Glomerular endothelial cell (primary cell): ENCODE results near the gene ZNF385D. TPM values are rescaled to one million over a fixed set of nuclear protein-coding genes. Genes with fewer than 3 reads are reported as not detected.

Source experiments
- DNase-seq: peaks from one replicate; pipeline ENCODE4 v3.0.0-alpha.2; 2011; ENCODE audit warnings: low read depth, low spot score; ENCODE audit errors: extremely low read depth
- total RNA-seq: library from RNA; depleted of rRNA; stranded (reverse); fragments of >200 nt; gene quantifications from 2 replicates; pipeline ENCODE4 v1.2.3, GENCODE V29; 2015

Gene ZNF385D
- total RNA-seq, 1 donor from 2014 or later, result 3.7 TPM

- no peak for DNase-seq
Observed at GRCh38 chr3:21618695-21619094, 132.3 kb downstream of the ZNF385D start.

GRCh38 chr3:21613372-21614070 is 137.5 kb downstream of the ZNF385D start:
- no peak for DNase-seq

- DNase-seq, result no peak
Observed at GRCh38 chr3:21601178-21601577, 149.8 kb downstream of the ZNF385D start.

- DNase-seq, result no peak
Observed at GRCh38 chr3:21599890-21600289, 151.1 kb downstream of the ZNF385D start.

GRCh38 chr3:21592828-21593227 is 158.2 kb downstream of the ZNF385D start:
- no peak for DNase-seq

GRCh38 chr3:21587894-21588293 is 163.1 kb downstream of the ZNF385D start:
- DNase-seq, result no peak

- DNase-seq, result no peak
Observed at GRCh38 chr3:21585216-21585740, 165.7 kb downstream of the ZNF385D start.

- no peak for DNase-seq
Observed at GRCh38 chr3:21573291-21573690, 177.7 kb downstream of the ZNF385D start.

- DNase-seq, result no peak
Observed at GRCh38 chr3:21564531-21564930, 186.5 kb downstream of the ZNF385D start.

GRCh38 chr3:21562243-21562642 is 188.8 kb downstream of the ZNF385D start:
- no peak for DNase-seq

- DNase-seq, result no peak
Observed at GRCh38 chr3:21561472-21561871, 189.5 kb downstream of the ZNF385D start.

GRCh38 chr3:21551019-21551418 is 200.0 kb downstream of the ZNF385D start:
- DNase-seq, result no peak

GRCh38 chr3:21544076-21544462 is 206.9 kb downstream of the ZNF385D start:
- no peak for DNase-seq

GRCh38 chr3:21543380-21544075 is 207.5 kb downstream of the ZNF385D start:
- DNase-seq, result no peak

- DNase-seq, result no peak
Observed at GRCh38 chr3:21542656-21543379, 208.2 kb downstream of the ZNF385D start.

- no peak for DNase-seq
Observed at GRCh38 chr3:21540265-21540664, 210.7 kb downstream of the ZNF385D start.

- no peak for DNase-seq
Observed at GRCh38 chr3:21534462-21534861, 216.5 kb downstream of the ZNF385D start.

- DNase-seq, result no peak
Observed at GRCh38 chr3:21533002-21533401, 218.0 kb downstream of the ZNF385D start.

GRCh38 chr3:21531909-21532308 is 219.1 kb downstream of the ZNF385D start:
- no peak for DNase-seq

GRCh38 chr3:21528291-21528995 is 222.6 kb downstream of the ZNF385D start:
- DNase-seq, result no peak

GRCh38 chr3:21526461-21526860 is 224.5 kb downstream of the ZNF385D start:
- DNase-seq, result no peak
